ENCODE data around the gene CBY1.
"Not testable (repeated sequence)": the region's sequence is repeated elsewhere in the genome, so short reads cannot be mapped to it uniquely, and the experiment has no call there.

CBY1 gene

DNA sequence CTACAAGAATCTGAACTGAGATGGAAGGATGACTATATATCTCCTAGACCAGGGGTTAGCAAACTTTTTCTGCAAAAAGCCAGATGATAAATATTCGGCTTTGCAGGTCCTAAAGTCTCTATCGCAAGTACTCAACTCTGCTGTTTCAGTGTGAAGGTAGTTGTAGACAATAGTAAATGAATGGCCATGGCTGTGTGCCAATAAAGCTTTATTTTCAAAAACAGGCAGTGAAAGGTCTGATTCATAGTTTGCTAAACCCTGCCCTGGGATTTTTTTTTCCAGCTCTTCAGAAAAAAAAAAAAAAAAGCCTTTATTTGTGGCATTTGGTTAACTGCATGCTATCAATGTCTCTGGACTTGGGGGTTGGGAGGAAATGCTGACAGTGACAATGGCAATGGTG is 37.8 kb upstream of the CBY1 start:
- no peak overlapping the region for H3K4me3 ChIP-seq (ENCODE audit: low read length)
- H3K4me1 ChIP-seq (ENCODE audit: control insufficient read depth, insufficient read depth, low read length): no peaks in the 10 kb centered on the region
- H3K9me3 ChIP-seq (ENCODE audit: control insufficient read depth, low read length): no peaks in the 10 kb centered on the region
- H3K27me3 ChIP-seq (replicated peaks; ENCODE audit: control insufficient read depth, insufficient read depth, low read length): no peaks in the 10 kb centered on the region
- DNase-seq (ENCODE audit: low read depth): no peak
- H3K36me3 ChIP-seq (ENCODE audit: control insufficient read depth, insufficient read depth, low read length, severe bottlenecking): peaks cover 7% of the 10 kb centered on the region
- no peak overlapping the region for H3K9ac ChIP-seq (ENCODE audit: low read length)

GRCh38 chr22:38623351-38623750 is 33.1 kb upstream of the CBY1 start:
- H3K4me1 ChIP-seq (ENCODE audit: control insufficient read depth, insufficient read depth, low read length): peaks cover 6% of the 10 kb centered on the region
- no peak overlapping the region for H3K9ac ChIP-seq (ENCODE audit: low read length)
- no peak for DNase-seq (ENCODE audit: low read depth)
- no peaks in the 10 kb centered on the region for H3K36me3 ChIP-seq (ENCODE audit: control insufficient read depth, insufficient read depth, low read length, severe bottlenecking)
- no peaks in the 10 kb centered on the region for H3K27me3 ChIP-seq (replicated peaks; ENCODE audit: control insufficient read depth, insufficient read depth, low read length)
- H3K4me3 ChIP-seq (ENCODE audit: low read length): no peak overlapping the region
- H3K9me3 ChIP-seq (ENCODE audit: control insufficient read depth, low read length): no peaks in the 10 kb centered on the region

DNA sequence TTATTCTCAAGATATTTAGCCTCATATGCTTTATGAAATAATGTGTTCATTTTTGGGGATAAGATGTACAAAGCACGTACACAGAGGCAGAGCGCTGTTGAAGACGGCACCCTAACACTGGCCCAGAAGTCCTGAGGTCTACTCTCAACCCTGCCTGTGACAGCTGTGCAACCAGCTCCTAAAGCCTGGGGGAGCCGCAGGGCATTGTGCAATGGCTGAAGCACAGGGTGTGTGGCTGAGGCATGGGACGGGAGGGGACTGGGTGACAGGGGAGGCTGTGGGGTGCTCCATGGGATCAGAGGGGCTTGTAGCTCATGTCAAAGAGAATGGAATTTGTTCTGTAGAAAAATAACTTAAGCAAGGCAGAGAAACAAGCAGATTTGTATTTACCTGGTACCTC is 28.0 kb upstream of the CBY1 start:
- Histone ChIP-seq H3K36me3 (ENCODE audit: control insufficient read depth, insufficient read depth, low read length, severe bottlenecking) (no peaks in the 10 kb centered on the region), H3K9me3 (ENCODE audit: control insufficient read depth, low read length) (no peaks in the 10 kb centered on the region), H3K4me1 (ENCODE audit: control insufficient read depth, insufficient read depth, low read length) (peaks cover 9% of the 10 kb centered on the region), H3K27me3 (replicated peaks; ENCODE audit: control insufficient read depth, insufficient read depth, low read length) (no peaks in the 10 kb centered on the region), H3K9ac (ENCODE audit: low read length) (no peak overlapping the region), H3K4me3 (ENCODE audit: low read length) (no peak overlapping the region)
- no peak for DNase-seq (ENCODE audit: low read depth)

DNA sequence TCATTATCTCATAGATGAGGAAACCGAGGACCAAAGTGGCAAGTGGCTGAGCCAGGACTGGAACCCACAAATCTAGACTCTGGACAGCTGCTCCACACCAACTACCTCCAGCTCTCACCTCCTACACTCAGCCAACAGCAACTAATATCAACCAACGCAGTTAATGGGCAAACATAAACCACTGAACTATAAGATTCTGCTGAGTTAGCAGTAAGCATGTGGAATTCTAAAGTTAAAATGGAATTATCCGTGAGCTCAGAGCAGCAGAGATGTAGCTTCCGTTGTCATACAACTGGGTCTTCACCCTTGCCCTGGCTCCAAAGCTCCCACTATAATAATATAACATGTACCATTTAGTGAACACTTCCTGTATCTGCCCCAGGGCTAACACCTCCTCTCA is 27.3 kb upstream of the CBY1 start:
- no peak for DNase-seq (ENCODE audit: low read depth)
- Histone ChIP-seq H3K9me3 (ENCODE audit: control insufficient read depth, low read length) (no peaks in the 10 kb centered on the region), H3K27me3 (replicated peaks; ENCODE audit: control insufficient read depth, insufficient read depth, low read length) (no peaks in the 10 kb centered on the region), H3K9ac (ENCODE audit: low read length) (no peak overlapping the region), H3K36me3 (ENCODE audit: control insufficient read depth, insufficient read depth, low read length, severe bottlenecking) (no peaks in the 10 kb centered on the region), H3K4me1 (ENCODE audit: control insufficient read depth, insufficient read depth, low read length) (peaks cover 9% of the 10 kb centered on the region), H3K4me3 (ENCODE audit: low read length) (no peak overlapping the region)

GRCh38 chr22:38631724-38632123 is 24.7 kb upstream of the CBY1 start:
- DNase-seq (ENCODE audit: low read depth): no peak
- H3K4me1 ChIP-seq (ENCODE audit: control insufficient read depth, insufficient read depth, low read length): peaks cover 9% of the 10 kb centered on the region
- no peaks in the 10 kb centered on the region for H3K9me3 ChIP-seq (ENCODE audit: control insufficient read depth, low read length)
- H3K27me3 ChIP-seq (replicated peaks; ENCODE audit: control insufficient read depth, insufficient read depth, low read length): no peaks in the 10 kb centered on the region
- H3K36me3 ChIP-seq (ENCODE audit: control insufficient read depth, insufficient read depth, low read length, severe bottlenecking): no peaks in the 10 kb centered on the region
- no peak overlapping the region for H3K9ac ChIP-seq (ENCODE audit: low read length)
- H3K4me3 ChIP-seq (ENCODE audit: low read length): no peak overlapping the region

DNA sequence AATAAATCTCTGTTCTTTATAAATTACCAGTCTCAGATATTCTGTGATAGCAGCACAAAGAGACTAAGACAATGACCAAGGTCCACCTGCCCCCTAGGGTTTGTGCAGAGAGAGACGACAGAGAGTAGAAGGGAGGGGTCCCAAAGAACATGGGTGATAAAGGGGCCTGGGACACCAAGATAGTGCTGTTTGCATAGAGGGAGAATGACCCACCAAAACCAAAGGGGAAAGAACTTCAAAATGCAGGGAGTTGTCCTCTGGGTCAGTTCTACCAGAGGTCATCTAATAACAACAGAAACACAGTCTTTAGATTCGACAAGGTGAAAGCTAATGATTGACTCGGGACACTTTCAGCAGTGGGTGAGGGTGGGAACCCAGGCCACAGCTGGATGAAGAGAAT is 23.9 kb upstream of the CBY1 start:
- Histone ChIP-seq H3K36me3 (ENCODE audit: control insufficient read depth, insufficient read depth, low read length, severe bottlenecking) (no peaks in the 10 kb centered on the region), H3K4me3 (ENCODE audit: low read length) (no peak overlapping the region), H3K9me3 (ENCODE audit: control insufficient read depth, low read length) (no peaks in the 10 kb centered on the region), H3K27me3 (replicated peaks; ENCODE audit: control insufficient read depth, insufficient read depth, low read length) (no peaks in the 10 kb centered on the region), H3K9ac (ENCODE audit: low read length) (no peak overlapping the region), H3K4me1 (ENCODE audit: control insufficient read depth, insufficient read depth, low read length) (peaks cover 9% of the 10 kb centered on the region)
- no peak for DNase-seq (ENCODE audit: low read depth)

DNA sequence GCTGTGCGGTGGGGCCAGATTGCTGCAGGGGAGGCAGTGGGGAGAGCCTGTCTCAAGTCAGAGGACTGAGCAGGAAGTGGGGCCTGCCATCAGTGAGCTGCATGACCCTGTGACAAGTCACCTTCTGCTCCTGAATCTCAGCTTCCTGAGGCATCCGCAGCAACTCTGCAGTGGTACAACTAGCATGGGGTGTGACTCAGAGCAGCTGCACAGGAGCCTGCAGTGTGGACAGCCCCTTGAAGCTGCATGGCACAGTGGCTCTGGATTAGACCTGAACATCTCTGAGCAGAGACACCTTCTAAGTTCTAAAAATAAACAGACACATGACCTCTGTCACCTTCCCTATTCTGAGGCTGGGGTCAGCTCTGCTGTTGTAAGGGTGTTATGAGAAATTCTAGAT is 18.2 kb upstream of the CBY1 start:
- Histone ChIP-seq H3K4me1 (ENCODE audit: control insufficient read depth, insufficient read depth, low read length) (no peaks in the 10 kb centered on the region), H3K36me3 (ENCODE audit: control insufficient read depth, insufficient read depth, low read length, severe bottlenecking) (no peaks in the 10 kb centered on the region), H3K9ac (ENCODE audit: low read length) (no peak overlapping the region), H3K4me3 (ENCODE audit: low read length) (no peak overlapping the region), H3K27me3 (replicated peaks; ENCODE audit: control insufficient read depth, insufficient read depth, low read length) (no peaks in the 10 kb centered on the region), H3K9me3 (ENCODE audit: control insufficient read depth, low read length) (no peaks in the 10 kb centered on the region)
- DNase-seq (ENCODE audit: low read depth): no peak

DNA sequence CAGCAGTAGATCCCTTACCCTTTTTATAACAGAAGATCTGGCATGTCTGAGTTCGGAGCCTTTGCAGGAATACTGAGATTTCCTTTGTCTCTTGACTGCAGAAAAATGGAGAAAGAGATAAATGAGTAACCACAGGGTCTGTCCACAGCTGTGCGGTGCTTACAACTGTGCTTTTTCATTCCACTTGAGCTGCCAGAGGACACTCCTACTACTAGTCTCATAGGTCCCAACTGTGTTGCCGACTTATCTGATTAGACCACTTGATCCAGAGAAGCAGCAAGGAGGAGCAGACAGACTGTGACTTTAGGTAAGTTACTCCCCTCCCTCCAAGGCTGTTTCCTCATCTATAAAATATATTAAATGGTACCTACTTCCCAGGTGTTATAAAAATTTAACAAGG is 17.7 kb upstream of the CBY1 start:
- no peak for DNase-seq (ENCODE audit: low read depth)

DNA sequence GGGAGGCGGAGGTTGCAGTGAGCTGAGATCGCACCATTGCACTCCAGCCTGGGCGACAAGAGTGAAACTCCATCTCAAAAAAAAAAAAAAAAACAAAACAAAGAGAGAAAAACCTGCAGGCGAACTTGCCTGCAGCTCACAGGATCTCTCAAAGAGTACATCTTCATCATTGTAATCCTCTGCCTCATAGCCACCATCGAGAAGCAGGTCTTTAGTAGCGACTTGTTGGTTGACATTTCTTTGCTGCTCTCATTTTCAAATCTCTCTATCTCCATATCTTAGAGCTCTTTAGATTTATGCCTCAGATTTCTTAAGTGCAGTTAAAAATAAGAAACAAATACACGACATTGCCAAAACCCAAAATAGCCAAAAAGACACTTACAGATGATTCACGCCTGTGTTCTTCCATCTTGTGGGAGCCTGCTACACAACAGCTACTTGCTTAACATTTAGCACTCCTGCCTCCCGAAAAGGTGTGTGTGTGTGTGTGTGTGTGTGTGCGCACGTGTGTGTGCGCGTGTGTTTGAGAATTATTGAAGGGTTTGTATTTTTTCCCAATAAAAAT is 14.9 kb upstream of the CBY1 start:
- Histone ChIP-seq H3K4me3 (ENCODE audit: low read length) (no peak overlapping the region), H3K36me3 (ENCODE audit: control insufficient read depth, insufficient read depth, low read length, severe bottlenecking) (no peaks in the 10 kb centered on the region), H3K9ac (ENCODE audit: low read length) (no peak overlapping the region), H3K9me3 (ENCODE audit: control insufficient read depth, low read length) (no peaks in the 10 kb centered on the region), H3K27me3 (replicated peaks; ENCODE audit: control insufficient read depth, insufficient read depth, low read length) (no peaks in the 10 kb centered on the region), H3K4me1 (ENCODE audit: control insufficient read depth, insufficient read depth, low read length) (no peaks in the 10 kb centered on the region)
- no peak for DNase-seq (ENCODE audit: low read depth)

More for the DNA sequence above, 17.7 kb upstream of the CBY1 start:
- no peaks in the 10 kb centered on the region for H3K9me3 ChIP-seq (ENCODE audit: control insufficient read depth, low read length)
- H3K36me3 ChIP-seq (ENCODE audit: control insufficient read depth, insufficient read depth, low read length, severe bottlenecking): no peaks in the 10 kb centered on the region
- H3K9ac ChIP-seq (ENCODE audit: low read length): no peak overlapping the region
- no peaks in the 10 kb centered on the region for H3K27me3 ChIP-seq (replicated peaks; ENCODE audit: control insufficient read depth, insufficient read depth, low read length)
- no peak overlapping the region for H3K4me3 ChIP-seq (ENCODE audit: low read length)
- H3K4me1 ChIP-seq (ENCODE audit: control insufficient read depth, insufficient read depth, low read length): no peaks in the 10 kb centered on the region

- H3K36me3 ChIP-seq (ENCODE audit: control insufficient read depth, insufficient read depth, low read length, severe bottlenecking); H3K9ac ChIP-seq (ENCODE audit: low read length); H3K27me3 ChIP-seq (replicated peaks; ENCODE audit: control insufficient read depth, insufficient read depth, low read length); H3K4me1 ChIP-seq (ENCODE audit: control insufficient read depth, insufficient read depth, low read length); DNase-seq (ENCODE audit: low read depth); H3K9me3 ChIP-seq (ENCODE audit: control insufficient read depth, low read length); H3K4me3 ChIP-seq (ENCODE audit: low read length): not testable (repeated sequence)
Measured at GRCh38 chr22:38644245-38644644, 12.2 kb upstream of the CBY1 start.

DNA sequence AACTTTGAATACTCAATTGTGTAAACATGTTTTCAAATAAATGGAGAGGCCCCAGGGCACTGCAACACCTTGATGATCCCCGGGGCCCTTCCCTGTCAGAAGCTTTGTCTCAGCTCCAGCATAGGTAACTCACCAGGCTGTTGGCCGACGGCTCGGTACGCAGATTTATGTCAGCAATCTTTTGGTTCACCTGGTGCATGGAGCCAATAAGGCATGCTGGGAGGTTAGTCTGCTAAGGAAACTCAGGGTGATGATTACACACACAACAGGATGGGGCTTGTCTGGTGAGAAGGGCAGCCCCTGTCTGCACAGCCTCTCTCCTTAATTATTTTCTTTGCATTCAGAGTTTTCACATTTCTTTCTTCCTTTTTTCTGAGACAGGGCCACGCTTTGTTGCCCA is 11.0 kb upstream of the CBY1 start:
- no peaks in the 10 kb centered on the region for H3K4me1 ChIP-seq (ENCODE audit: control insufficient read depth, insufficient read depth, low read length)
- no peak overlapping the region for H3K9ac ChIP-seq (ENCODE audit: low read length)
- H3K4me3 ChIP-seq (ENCODE audit: low read length): no peak overlapping the region
- no peak for DNase-seq (ENCODE audit: low read depth)
- H3K27me3 ChIP-seq (replicated peaks; ENCODE audit: control insufficient read depth, insufficient read depth, low read length): no peaks in the 10 kb centered on the region
- H3K9me3 ChIP-seq (ENCODE audit: control insufficient read depth, low read length): no peaks in the 10 kb centered on the region
- no peaks in the 10 kb centered on the region for H3K36me3 ChIP-seq (ENCODE audit: control insufficient read depth, insufficient read depth, low read length, severe bottlenecking)

DNA sequence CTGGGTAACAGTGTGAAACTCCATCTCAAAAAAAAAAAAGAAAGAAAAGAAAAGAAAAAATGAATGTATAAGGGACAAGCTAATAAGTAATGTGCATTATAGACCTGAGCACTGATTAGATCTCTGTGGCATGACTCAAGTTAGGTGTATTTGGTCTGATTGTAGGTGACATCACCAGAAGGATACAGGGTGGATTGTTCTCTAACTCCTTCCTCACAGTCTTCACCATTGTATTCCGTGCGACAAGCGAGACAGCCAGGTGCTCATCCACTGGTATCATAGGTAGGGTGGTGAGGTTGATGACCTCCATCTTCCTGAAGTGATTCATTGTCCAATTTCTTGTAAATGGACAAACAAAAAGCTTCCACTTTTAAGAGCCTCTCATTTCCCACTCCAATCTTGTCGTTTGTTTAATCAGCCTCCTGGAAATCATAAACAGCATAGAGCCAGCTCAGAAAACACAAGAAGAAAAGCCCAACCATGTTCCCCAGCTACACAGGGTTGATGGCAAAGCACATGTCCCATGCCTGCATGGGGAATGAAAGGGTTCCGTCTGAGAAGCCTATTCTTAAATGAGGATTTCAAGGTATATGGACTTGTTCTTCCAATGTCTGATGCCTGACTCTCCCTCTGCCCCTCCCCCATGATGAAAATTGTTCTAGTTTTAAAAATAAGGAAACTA is 6.5 kb upstream of the CBY1 start:
- no peaks in the 10 kb centered on the region for H3K27me3 ChIP-seq (replicated peaks; ENCODE audit: control insufficient read depth, insufficient read depth, low read length)
- H3K4me1 ChIP-seq (ENCODE audit: control insufficient read depth, insufficient read depth, low read length): no peaks in the 10 kb centered on the region
- no peak for DNase-seq (ENCODE audit: low read depth)

More for the DNA sequence above, 6.5 kb upstream of the CBY1 start:
- Histone ChIP-seq H3K9ac (ENCODE audit: low read length) (no peak overlapping the region), H3K9me3 (ENCODE audit: control insufficient read depth, low read length) (no peaks in the 10 kb centered on the region), H3K36me3 (ENCODE audit: control insufficient read depth, insufficient read depth, low read length, severe bottlenecking) (no peaks in the 10 kb centered on the region), H3K4me3 (ENCODE audit: low read length) (no peak overlapping the region)

All from adipocyte (in vitro differentiated cells).